NCI-H1417 (cell line): ENCODE measurements around the gene FGR.
A peak's percentile ranks its signal among the peaks of the same experiment; 100 is the strongest.

Experiments
- DNase-seq, 3 experiments: peaks; one replicate each; lab custom pipeline; 2025; lab: John Stamatoyannopoulos, UW

Gene FGR

GRCh38 chr1:27615346-27616192 lies 19.4 kb downstream of the FGR start:
- DNase-seq = no peak

DNA sequence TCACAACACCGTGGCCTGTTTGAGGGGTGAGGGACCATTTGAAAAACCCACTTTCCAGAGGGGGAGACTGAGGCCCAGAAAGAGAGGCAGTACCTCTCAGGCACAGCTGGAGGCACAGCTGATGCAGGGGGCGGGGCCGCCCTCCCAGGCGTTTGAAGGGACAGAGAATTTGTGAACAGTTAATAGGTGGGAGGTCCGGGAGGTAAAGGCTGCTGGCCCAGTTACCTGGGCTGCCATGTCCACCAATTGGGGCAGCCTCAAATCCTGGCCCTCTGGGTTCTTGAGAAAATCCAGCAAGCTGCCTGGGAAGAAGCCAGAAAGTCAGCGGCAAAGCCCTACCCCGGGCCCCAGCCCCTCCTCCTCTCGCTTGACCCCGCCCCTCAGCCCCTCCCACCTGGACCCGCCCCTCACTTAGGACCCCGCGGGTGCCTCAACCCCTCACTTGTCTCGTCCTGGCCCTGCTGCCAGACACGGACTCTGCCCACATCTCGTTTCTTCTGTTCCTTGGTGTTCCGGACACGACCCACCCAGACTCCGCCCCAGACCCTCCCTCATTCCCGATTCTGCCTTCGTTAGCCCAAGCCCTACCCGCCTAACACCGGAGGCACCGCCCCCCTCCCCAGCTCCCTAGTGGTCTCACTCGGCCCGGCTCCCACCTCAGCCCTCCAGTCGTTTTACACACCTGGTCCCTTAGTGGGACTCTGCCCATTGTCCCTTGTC lies 20.2 kb downstream of the FGR start:
- no peak for DNase-seq

DNA sequence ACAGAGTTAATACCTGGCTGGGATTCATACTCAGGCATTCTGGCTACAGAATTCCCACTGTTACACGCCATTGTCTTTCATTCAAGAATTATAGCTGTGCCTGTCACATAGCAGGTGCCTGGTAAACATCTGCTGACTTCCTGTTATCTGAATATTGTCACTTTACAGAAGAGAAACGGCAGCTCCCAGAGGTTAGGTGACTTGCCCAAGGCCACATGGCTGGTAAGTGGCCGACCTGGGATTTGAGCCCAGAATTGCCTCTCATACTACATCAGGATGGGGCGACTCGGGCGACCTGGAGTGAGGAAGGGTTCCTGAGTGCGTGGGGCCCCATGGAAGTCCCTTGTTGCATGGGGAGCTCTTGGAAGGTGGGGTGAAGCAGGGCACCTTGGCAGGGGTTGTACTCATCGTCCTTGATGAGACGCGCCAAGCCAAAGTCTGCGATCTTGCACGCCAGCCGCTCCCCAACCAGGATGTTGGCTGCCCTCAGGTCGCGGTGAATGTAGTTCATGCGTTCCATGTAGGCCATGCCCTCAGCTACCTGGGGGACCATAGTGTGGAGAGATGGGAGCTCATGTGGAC lies 20.9 kb downstream of the FGR start:
- DNase-seq = peak in 1 of 3 experiments; percentile 18

GRCh38 chr1:27612718-27613117 lies 22.3 kb downstream of the FGR start:
- peak in 1 of 3 experiments; percentile 18 for DNase-seq

- no peak for DNase-seq
Measured at GRCh38 chr1:27611450-27611849, 23.5 kb downstream of the FGR start.

GRCh38 chr1:27609618-27610240 lies 25.3 kb downstream of the FGR start:
- no peak for DNase-seq

DNA sequence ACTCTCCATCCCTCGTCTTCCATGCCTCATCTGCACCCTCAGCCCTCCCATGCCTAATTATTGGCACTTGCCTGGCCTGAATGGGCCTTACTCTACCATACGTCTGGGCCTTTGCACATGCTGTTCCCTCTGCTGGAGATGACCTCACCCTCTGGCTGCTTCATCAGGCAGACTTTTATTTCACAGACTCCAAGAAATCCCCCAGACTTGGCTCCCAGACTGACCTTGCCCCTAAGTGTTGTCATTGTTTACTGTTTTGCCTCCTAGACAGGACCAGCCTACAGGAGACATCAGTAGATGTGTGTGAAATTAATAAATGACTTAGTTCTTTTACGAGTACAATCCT lies 25.8 kb downstream of the FGR start:
- no peak for DNase-seq

DNA sequence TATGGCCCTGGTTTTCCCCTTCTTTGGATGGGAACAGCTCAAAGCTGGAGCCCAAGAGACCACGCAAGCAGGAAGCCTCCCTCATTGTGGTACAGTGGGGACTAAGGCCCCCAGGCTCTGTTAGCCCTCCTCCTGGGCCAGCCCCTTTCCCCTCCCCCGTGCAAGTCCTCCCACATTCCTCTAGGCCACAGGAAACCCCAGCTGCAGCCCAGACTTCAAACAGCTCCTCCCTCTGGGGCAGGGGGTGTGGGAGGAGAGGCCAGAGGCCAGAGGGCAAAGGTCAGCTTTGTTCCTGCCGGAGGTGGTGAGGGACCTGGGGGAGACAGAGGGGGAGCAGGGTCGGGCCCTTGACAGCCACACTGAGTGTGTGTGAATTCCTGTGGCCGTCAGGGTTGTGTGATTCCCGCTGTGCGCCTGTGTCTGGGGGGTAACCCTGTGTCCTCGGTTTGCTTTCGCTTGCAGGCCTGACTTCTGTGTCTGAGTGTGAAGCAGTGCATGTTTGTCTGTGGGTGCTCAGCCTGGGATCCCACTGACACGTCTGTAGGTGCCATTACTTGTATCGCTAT lies 27.7 kb downstream of the FGR start:
- no peak for DNase-seq

GRCh38 chr1:27606708-27607238 lies 28.2 kb downstream of the FGR start:
- no peak for DNase-seq

- peak; percentile 30 to 79 (median 51) for DNase-seq
Measured at GRCh38 chr1:27605796-27606707, 28.9 kb downstream of the FGR start.

- no peak for DNase-seq
Measured at GRCh38 chr1:27605300-27605766, 29.7 kb downstream of the FGR start.

DNA sequence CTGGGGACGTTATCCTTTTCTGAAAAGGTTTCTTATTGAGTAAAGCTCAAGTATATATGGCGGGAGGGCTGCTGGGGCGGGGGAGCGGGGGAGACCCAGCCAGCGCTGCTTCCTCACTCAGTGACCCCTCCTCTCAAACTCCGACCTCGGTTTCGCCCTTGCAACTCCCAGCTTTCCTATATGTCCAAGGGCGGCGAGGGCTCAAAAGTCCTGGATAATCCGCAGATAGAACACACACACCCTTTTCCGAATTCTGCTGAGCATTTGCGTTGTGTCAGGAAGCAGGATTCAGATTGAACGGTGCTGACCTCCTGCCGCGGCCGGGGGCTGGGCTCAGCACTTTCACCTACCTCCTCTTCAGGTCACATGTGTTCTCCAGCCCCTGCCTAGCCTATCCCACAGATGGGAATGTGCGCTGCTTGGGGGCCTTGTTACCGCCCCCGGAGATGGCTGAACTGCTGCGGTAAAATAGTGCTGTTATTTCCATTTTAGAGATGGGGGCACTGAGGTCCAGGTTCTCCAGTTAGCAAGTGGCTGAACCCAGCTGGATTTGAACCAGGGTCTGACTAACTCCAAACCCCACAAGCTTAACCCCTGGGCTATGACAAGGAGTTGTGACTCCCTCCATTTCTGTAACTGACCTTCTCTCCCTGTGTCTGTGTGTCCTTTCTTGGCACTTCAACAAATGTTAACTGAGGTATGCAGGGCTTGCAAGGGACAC lies 30.2 kb downstream of the FGR start:
- peak in 2 of 3 experiments; percentile 52 to 56 for DNase-seq

- DNase-seq = peak; percentile 90 to 94 (median 92)
Measured at GRCh38 chr1:27603681-27604578, 31.1 kb downstream of the FGR start, which contains the start of gene AHDC1. AHDC1 (minus strand) TSS chr1:27604144; CDS start chr1:27552115, 52,029 bp downstream.

DNA sequence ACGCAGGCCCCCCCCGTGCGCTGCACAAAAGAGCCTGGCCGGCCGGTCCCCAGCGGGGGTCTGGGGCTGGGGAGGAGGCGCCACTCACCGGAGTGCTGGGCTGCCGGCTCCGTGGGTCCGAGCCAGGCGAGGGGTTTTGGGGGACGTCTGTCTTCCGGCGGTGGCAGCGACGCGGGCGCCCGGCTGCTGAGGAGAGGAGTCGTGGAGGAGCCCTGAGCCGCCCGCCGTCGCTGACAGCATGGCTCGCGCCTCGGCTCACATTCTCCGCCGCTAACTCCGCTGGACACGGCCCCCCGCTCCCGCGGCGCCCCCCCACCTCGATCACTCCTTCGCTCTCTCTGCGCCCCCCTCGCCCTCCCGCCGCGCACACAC lies 31.7 kb downstream of the FGR start:
- DNase-seq = peak in 2 of 3 experiments; percentile 64 to 70

- DNase-seq = peak; percentile 26 to 70 (median 65)
Measured at GRCh38 chr1:27602462-27603308, 32.3 kb downstream of the FGR start.

DNA sequence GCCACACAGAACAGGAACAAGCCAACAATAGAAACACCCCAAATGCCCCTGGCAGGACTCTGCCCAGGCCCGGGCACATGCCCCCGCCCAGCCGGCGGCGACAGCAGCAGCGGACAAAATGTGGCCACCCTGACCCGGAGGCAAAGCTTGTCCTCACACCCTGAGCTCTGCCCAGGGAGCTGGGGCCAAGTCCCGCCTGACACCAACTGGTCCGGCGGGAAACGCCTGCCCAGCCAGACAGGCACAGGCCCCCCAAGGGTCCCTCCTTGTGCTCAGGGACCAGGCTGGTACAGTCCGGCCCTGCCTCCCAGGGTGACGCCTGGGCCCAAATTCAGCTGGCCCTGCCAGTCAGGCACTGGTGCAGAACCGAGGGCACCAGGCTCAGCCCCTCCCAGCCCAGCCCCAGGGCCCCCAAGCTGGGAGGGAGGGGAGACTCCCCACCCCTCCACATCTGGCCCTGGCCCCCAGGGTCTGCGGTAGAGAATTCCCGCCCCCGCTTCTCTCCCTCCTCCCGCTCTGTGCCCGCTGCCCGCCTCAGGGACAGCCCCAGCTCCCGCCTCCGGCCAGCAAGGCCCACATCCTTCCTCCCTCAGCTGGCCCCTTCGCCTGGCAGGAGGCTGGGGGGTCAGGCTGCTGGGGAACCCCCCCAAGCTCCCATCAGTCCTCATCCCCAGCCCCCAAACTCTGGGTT lies 33.1 kb downstream of the FGR start:
- DNase-seq = peak in 2 of 3 experiments; percentile 39 to 52

DNA sequence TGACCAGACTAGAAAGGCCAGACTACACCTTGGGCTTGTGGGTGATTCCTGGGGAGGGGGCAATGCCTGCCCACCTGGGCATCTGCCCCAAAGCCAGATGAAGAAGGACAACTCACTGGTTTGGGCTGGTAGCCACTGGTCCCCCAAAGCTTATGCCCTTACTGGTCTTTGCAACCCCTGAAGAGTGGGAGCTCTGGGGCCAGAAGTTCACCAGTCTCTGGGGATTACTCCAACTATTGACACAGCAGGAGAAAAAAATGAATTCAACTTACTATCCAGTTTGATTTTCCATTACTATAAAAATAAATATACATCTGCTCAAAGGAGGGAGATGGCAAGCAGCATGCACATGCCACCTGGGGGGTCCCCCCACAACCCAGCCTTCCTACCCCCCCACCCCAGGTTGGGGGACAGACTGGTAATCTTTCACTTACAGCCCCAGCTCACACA lies 33.6 kb downstream of the FGR start:
- DNase-seq = no peak
